GM19438 (cell line): ENCODE data around the gene ACTA1.
"Not testable (repeated sequence)": the region's sequence is repeated elsewhere in the genome, so short reads cannot be mapped to it uniquely, and the experiment has no call there.

ENCODE experiments used
- ATAC-seq: cut with Tn5 transposase; IDR thresholded peaks from one replicate; pipeline ENCODE4 v1.9.1; 2021; ENCODE audit warnings: low read depth; ENCODE audit not compliant: unreplicated experiment

The ACTA1 gene

DNA sequence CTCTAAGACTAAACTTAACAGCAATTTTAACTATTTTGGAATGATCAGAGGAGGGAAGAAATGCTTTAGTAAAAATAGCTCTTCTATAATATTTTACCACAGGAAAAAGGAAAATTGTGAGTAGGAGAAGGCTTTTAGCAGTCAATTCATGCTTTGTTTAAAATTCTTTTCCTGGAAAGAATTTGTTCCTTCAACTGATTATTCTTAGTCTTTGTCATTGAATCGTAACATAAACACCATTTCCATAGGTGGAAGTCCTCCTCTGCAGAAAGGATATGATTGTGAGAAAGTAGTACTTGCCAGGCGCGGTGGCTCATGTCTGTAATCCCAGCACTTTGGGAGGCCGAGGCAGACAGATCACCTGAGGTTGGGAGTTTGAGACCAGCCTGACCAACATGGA lies 11.9 kb upstream of the ACTA1 start:
- no peak for ATAC-seq

- ATAC-seq = peak; percentile 96
These were observed 7.1 kb upstream of the ACTA1 start for GRCh38 chr1:229440851-229441537.

DNA sequence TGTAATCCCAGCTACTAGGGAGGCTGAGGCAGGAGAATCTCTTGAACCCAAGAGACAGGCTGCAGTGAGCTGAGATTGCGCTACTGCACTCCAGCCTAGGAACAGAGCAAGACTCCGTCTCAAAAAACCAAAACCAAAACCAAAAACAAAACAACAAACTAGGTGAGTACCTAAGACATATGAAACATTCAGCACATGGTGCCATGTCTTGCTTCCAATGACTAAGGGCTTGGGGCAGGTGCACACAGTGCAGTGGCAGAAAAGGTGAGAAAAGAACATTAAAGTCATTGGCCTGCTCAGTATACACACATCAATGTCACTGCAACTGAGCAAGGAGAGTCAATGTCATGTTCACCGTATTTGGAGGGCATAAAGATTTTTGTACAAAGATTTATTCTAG lies 4.1 kb upstream of the ACTA1 start:
- ATAC-seq = no peak

- no peak for ATAC-seq
These were observed 3.5 kb upstream of the ACTA1 start for GRCh38 chr1:229437443-229437842.

DNA sequence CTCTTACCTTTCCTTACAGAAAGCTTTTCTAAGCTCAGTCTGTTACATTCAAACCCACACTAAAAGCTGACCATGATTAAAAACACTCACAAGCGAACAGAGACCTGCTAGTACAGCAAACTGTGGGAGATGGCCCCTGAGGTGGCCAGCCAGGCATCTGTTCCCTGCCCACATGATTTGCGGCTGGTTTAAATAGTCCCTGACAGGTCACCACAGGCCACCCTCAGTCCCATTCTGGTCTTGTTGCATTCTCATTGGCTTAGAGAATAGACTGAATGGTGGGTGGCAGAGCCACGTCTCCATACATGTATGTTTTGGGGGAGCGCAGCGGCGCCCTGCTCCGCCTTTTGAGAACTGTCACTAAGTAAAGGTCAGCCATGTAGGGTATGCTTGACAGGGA lies 2.3 kb upstream of the ACTA1 start:
- ATAC-seq = no peak

DNA sequence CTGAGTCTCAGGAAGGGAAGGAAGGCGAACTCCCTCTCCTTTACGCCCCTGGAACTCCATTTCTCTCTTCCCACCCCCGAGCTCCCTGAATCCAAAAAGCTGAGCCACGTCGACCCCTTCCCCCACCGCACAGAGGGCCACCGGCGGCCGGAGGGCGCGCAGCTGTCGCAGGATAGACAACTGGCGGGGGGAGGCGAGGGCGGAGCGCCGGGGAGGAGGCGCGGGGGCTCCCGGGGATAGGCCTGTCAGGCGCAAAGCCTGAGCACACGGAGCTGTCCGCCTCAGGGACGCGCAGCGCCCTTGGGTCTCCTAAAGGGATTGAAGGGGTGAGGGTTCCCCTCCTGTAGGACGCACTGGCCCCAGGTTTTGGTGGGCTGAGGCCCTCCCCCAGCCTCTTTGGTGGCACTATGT lies 752 bp upstream of the ACTA1 start:
- ATAC-seq = no peak

GRCh38 chr1:229433364-229434004 lies 410 bp downstream of the ACTA1 start:
- no peak for ATAC-seq

DNA sequence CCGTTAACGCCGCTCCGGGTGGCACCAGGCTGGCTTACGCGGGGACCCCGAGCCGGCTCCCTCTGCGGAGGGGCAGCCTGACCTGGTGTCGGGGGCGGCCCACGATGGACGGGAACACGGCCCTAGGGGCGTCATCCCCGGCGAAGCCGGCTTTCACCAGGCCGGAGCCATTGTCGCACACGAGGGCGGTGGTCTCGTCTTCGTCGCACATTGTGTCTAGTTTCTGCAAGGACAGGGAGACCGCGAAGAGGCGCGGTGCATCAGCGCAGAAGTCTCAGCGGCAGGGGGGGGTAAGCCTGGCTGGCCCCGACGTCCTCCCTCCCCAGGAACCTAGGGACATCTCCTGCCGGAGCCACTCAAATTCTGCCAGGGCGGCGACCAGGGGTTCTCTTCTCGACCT lies 989 bp downstream of the ACTA1 start:
- no peak for ATAC-seq

DNA sequence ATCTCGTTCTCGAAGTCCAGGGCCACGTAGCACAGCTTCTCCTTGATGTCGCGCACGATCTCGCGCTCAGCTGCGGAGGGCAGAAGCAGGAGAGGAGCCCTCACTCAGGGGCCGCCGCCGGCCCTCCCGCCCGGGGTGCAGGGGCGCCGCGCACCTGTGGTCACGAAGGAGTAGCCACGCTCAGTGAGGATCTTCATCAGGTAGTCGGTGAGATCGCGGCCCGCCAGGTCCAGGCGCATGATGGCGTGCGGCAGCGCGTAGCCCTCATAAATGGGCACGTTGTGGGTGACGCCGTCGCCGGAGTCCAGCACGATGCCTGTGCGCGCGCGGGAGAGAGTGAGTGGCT lies 1.8 kb downstream of the ACTA1 start:
- no peak for ATAC-seq

DNA sequence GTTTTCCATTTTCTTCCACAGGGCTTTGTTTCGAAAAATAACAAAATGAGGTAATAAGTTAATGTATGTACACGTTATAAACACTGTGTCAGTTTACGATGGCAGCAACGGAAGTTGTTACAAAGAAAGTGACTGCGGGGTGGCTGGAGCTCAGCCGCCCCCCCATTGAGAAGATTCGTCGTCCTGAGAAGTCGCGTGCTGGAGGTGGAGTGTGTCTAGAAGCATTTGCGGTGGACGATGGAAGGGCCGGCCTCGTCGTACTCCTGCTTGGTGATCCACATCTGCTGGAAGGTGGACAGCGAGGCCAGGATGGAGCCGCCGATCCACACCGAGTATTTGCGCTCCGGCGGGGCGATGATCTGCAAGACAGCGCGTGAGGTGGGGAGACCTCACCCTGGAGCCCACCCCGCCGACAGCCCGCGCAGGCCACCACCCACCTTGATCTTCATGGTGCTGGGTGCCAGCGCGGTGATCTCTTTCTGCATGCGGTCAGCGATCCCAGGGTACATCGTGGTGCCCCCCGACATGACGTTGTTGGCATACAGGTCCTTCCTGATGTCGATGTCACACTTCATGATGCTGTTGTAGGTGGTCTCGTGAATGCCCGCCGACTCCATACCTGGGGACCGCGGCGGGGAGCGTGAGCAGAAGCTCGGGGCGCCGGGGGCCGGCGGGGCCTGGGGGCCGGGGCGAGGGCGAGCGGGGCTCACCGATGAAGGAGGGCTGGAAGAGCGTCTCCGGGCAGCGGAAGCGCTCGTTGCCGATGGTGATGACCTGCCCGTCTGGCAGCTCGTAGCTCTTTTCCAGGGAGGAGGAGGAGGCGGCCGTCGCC lies 2.4 kb downstream of the ACTA1 start:
- ATAC-seq = no peak

GRCh38 chr1:229430761-229431283 lies 3.1 kb downstream of the ACTA1 start:
- ATAC-seq = no peak

- ATAC-seq = no peak
These were observed 5.6 kb downstream of the ACTA1 start for GRCh38 chr1:229428256-229428655.

DNA sequence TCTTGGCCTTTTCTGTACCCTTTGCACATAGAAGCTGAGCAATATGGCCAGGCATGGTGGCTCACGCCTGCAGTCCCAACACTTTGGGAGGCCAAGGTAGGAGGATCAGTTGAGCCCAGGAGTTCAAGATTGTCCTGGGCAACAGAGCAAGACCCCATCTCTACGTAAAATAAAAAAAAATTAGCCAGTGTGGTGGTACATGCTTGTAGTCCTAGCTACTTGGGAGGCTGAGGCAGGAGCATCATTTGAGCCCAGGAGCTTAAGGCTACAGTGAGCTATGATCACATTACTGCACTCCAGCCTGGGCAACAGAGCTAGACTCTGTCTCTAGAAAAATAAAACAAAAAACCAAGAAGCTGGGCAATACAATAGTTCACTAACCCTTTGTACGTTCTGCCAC lies 6.3 kb downstream of the ACTA1 start:
- no peak for ATAC-seq

DNA sequence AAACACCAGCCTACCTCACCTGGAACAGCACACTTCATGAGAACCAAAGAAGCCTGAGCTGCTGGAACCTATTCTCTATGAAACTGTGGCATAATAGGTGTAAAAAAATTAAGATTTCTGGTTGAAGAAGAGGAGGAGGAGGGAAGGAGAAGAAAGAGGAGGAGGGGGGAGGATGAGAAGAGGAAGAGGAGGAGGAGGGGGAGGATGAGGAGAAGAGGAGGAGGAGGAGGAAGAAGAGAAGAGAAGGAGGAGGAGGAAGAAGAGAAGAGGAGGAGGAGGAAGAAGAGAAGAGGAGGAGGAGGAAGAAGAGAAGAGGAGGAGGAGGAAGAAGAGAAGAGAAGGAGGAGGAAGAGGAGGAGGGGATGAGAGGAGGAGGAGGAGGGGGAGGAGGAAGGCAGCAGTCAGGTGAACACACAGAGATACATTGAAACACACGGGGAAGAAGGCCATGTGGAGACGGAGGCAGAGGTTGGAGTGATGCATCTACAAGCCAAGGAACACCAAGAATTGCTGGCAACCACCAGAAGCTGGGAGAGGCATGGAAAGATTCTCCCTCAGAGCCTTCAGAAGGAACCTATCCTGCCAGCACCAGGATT lies 8.2 kb downstream of the ACTA1 start:
- ATAC-seq = no peak

DNA sequence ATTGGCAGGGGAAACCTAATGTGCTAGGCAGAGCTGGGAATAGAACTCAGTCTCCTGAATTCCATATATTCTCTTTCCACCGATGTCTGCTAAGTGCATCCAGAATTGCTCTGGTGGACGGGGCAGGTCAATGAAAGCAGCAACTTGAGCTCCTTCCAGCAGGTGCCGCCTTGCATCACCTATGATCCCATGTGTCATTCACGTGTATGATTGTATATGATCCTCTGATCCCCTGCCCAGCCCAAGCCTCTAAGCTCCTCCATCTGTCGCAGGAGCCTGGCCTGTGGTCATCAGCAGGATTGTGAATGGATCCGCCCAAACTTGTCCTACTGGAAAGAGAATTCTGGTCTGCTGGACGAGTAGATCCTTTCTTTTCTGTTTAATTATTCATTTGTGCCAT lies 13.1 kb downstream of the ACTA1 start:
- no peak for ATAC-seq

GRCh38 chr1:229420224-229420623 lies 13.7 kb downstream of the ACTA1 start:
- no peak for ATAC-seq

GRCh38 chr1:229418586-229418985 lies 15.3 kb downstream of the ACTA1 start:
- ATAC-seq = not testable (repeated sequence)

DNA sequence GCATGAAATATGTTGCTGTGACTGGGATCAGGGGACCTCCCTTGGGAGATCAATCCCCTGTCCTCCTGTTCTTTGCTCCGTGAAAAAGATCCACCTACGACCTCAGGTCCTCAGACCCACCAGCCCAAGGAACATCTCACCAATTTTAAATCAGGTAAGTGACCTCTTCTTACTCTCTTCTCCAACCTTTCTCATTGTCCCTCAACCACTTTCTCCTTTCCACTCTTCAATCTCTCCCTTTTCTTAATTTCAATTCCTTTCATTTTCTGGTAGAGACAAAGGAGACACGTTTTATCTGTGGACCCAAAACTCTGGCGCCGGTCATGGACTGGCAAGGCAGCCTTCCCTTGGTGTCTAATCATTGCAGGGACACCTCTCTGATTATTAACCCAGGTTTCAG lies 21.1 kb downstream of the ACTA1 start:
- ATAC-seq = not testable (repeated sequence)

DNA sequence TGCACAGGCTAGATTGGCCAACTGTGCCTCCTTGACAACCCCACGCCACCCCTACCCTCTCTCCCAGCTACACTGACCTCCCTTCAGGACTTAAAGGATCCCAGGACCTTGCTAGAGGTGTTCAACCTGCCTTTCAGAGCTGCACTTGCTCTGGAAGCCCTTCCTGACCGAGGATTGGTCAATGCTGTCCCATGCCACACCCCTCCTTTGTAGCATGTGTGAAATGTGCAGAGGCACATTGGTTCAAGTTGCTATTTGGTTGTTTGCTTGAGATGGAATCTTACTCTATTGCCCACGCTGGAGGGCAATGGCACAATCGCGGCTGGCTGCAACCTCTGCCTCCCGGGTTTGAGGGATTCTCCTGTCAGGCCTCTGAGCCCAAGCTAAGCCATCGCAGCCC lies 21.8 kb downstream of the ACTA1 start:
- no peak for ATAC-seq

DNA sequence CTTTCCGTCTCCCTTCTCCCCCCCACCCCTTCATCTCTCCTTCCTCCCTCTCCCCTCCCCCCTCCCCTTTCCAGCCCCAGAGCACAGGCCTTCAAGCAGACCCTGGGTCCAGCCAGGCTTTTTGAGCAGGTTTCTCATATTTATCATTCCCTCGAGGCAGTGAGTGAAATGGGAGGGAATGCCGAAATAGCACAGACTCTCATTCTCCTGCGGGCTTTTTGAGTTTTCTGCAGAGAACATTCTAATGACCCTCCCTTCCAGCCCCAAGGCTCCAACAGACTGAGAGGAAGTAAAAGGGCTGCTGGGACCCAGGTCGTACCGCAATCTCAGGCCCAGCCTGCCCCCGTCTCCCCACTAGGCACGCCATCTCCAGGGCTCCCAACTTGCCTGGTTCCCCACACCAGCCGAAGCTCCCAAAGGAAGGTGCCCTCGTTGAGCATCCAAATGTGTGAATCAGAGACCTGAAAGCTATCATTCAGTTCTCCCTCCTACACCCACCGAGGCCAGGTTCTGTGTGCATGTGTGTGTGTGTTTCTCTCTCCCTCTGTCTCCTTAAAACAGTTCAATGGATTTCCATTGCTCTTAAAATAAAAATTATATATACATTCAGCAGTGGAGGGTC lies 22.3 kb downstream of the ACTA1 start:
- no peak for ATAC-seq
